GM18951 (cell line): ENCODE measurements around the gene LHFPL2.

Source experiments
- POLR2A ChIP-seq: IDR thresholded peaks from 4 replicates; pipeline ENCODE4 v1.6.1; 2011; ENCODE audit warnings: mild to moderate bottlenecking; ENCODE audit not compliant: insufficient read length, insufficient read depth; ENCODE audit errors: extremely low read depth
- in situ Hi-C: fragments of 300-500 bp; cut with MboI; formaldehyde crosslinking; loops from one replicate; pipeline ENCODE4 v1.12.0; 2022; ENCODE audit warnings: low sequenced_read_pairs, mixed read lengths, inconsistent platforms; ENCODE audit not compliant: unreplicated experiment

The LHFPL2 gene

GRCh38 chr5:78500028-78500427 is 148.5 kb downstream of the LHFPL2 start:
- in situ Hi-C loops = no loop called here
- no peak for TF ChIP-seq POLR2A

- TF ChIP-seq POLR2A = no peak
- in situ Hi-C loops = no loop called here
Observed at GRCh38 chr5:78499485-78499884, 149.1 kb downstream of the LHFPL2 start.

- TF ChIP-seq POLR2A = no peak
- in situ Hi-C loops = no loop called here
Observed at GRCh38 chr5:78497573-78498533, 150.7 kb downstream of the LHFPL2 start.

- in situ Hi-C loops = no loop called here
- no peak for TF ChIP-seq POLR2A
Observed at GRCh38 chr5:78496373-78496772, 152.2 kb downstream of the LHFPL2 start.

- in situ Hi-C loops = no loop called here
- no peak for TF ChIP-seq POLR2A
Observed at GRCh38 chr5:78495800-78496199, 152.8 kb downstream of the LHFPL2 start.

- in situ Hi-C loops = no loop called here
- no peak for TF ChIP-seq POLR2A
Observed at GRCh38 chr5:78492650-78493049, 155.9 kb downstream of the LHFPL2 start.

GRCh38 chr5:78492224-78492623 is 156.3 kb downstream of the LHFPL2 start:
- no peak for TF ChIP-seq POLR2A
- in situ Hi-C loops = no loop called here

- TF ChIP-seq POLR2A = no peak
- in situ Hi-C loops = no loop called here
Observed at GRCh38 chr5:78490709-78491485, 157.7 kb downstream of the LHFPL2 start.

- no peak for TF ChIP-seq POLR2A
- in situ Hi-C loops = no loop called here
Observed at GRCh38 chr5:78487846-78488245, 160.7 kb downstream of the LHFPL2 start.

- in situ Hi-C loops = no loop called here
Observed at GRCh38 chr5:78486218-78486617, 162.4 kb downstream of the LHFPL2 start.

GRCh38 chr5:78483809-78484521 is 164.6 kb downstream of the LHFPL2 start:
- TF ChIP-seq POLR2A = no peak
- in situ Hi-C loops = no loop called here

More at GRCh38 chr5:78486218-78486617, 162.4 kb downstream of the LHFPL2 start:
- no peak for TF ChIP-seq POLR2A

GRCh38 chr5:78482948-78483347 is 165.6 kb downstream of the LHFPL2 start:
- in situ Hi-C loops = no loop called here
- TF ChIP-seq POLR2A = no peak

GRCh38 chr5:78476795-78477194 is 171.8 kb downstream of the LHFPL2 start:
- in situ Hi-C loops = no loop called here

More at GRCh38 chr5:78476795-78477194, 171.8 kb downstream of the LHFPL2 start:
- TF ChIP-seq POLR2A = no peak
